ENCODE data around the gene TMEM248. TPM values are rescaled to one million over a fixed set of nuclear protein-coding genes. Genes with fewer than 3 reads are reported as not detected.
"Not testable (repeated sequence)": the region's sequence is repeated elsewhere in the genome, so short reads cannot be mapped to it uniquely, and the experiment has no call there.

Gene TMEM248
- total and polyA plus RNA-seq, 2 of the 8 experiments (the other 6 are each of a cell fraction or from before 2014, with no cell fraction given): 63.6 to 126 TPM

DNA sequence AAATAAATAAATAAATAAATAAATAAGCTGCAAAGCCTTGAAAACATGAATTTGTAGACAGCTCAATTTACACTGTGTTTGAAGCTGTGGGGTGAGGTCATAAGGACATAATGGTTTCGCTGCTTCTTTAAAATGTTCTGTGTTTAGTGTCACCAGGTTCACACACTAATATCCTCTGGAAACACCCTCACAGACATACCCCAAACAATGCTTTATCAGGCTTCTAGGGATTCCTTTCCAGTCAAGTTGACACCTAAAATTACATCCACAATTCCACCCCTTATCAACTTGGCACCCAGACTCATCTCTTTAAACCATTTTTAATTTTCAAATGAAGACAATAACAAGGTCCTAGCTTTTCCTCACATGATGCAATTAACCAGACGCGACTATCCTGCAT is 68.5 kb downstream of the TMEM248 start:
- H2BK5ac ChIP-seq (ENCODE audit: low read depth, low read length); H3K27me3 ChIP-seq (replicated peaks in 1 of 4; ENCODE audit: control insufficient read depth in 3 of 4, extremely low read depth in 1 of 4, insufficient read depth in 3 of 4, low read length in 3 of 4); H2BK15ac ChIP-seq (ENCODE audit: low read length); POLR2A ChIA-PET (ENCODE audit: partially characterized antibody); H3K4me2 ChIP-seq (ENCODE audit: insufficient read depth in 1 of 2, low read depth in 2 of 2, low read length in 2 of 2); H3K27ac ChIP-seq (ENCODE audit: low read depth, low read length); H2AK5ac ChIP-seq (ENCODE audit: low read depth, low read length); H3K4me3 ChIP-seq (ENCODE audit: extremely low read depth in 1 of 4, insufficient read depth in 2 of 4, low read depth in 3 of 4, low read length in 4 of 4); H2BK12ac ChIP-seq (ENCODE audit: low read depth, low read length); H3K23me2 ChIP-seq (ENCODE audit: low read depth, low read length); H2BK20ac ChIP-seq (ENCODE audit: low read length); H3K18ac ChIP-seq (ENCODE audit: extremely low read depth, low read length); H3K9ac ChIP-seq (replicated peaks in 1 of 4; ENCODE audit: extremely low read depth in 1 of 4, low read depth in 3 of 4, low read length in 3 of 4); H4K91ac ChIP-seq (replicated peaks; ENCODE audit: insufficient read length, low read length); H4K5ac ChIP-seq (ENCODE audit: insufficient read length, low read depth, low read length); H2BK120ac ChIP-seq (replicated peaks; ENCODE audit: low read depth, low read length); H3K9me3 ChIP-seq (ENCODE audit: insufficient read depth in 2 of 2, low read depth in 1 of 2, low read length in 1 of 2); H3K23ac ChIP-seq (ENCODE audit: insufficient read length); H4K20me1 ChIP-seq (replicated peaks in 1 of 2; ENCODE audit: control insufficient read depth in 1 of 2, insufficient read depth in 2 of 2, low read length in 2 of 2); H3K79me1 ChIP-seq (ENCODE audit: low read depth, low read length); H3K4ac ChIP-seq (replicated peaks; ENCODE audit: insufficient read length, low read depth, low read length); H3K4me1 ChIP-seq (replicated peaks in 1 of 4; ENCODE audit: control insufficient read depth in 3 of 4, insufficient read depth in 4 of 4, low read length in 3 of 4); H3K56ac ChIP-seq (replicated peaks; ENCODE audit: insufficient read length, low read depth, low read length); H3K14ac ChIP-seq (ENCODE audit: insufficient read length); H2AFZ ChIP-seq (ENCODE audit: low read length); H3K79me2 ChIP-seq (ENCODE audit: control insufficient read depth in 1 of 2, insufficient read depth in 2 of 2, low read length in 2 of 2); DNase-seq (ENCODE audit: low read depth in 1 of 2, low spot score in 2 of 2); H4K8ac ChIP-seq (ENCODE audit: extremely low read depth, insufficient read depth, low read length): not testable (repeated sequence)
- H3K36me3 ChIP-seq (ENCODE audit: control insufficient read depth in 2 of 4, insufficient read depth in 4 of 4, low read length in 3 of 4): peaks cover 0 to 18% (median 6%) of the 10 kb centered on the region in 4 experiments; a peak in 5 of 8 replicates
- WGBS, 2 experiments (ENCODE audit: extremely low coverage in 1 of 2, insufficient coverage in 1 of 2, insufficient read length in 1 of 2, insufficient replicate concordance in 2 of 2, low coverage in 1 of 2, low lambda C conversion rate in 2 of 2, missing lambda C conversion rate in 1 of 2): 96% methylated on average over 1 of the region's 3 CpGs; no CpG with 5 or more reads in 1 of the 2 experiments
- CTCF ChIA-PET (ENCODE audit: partially characterized antibody): interaction anchor here (0.8 kb wide), 1 partner anchor 12 kb away, joined by 3 read pairs; no protein-coding TSS in a partner anchor
- FAIRE-seq: peak; percentile 71

DNA sequence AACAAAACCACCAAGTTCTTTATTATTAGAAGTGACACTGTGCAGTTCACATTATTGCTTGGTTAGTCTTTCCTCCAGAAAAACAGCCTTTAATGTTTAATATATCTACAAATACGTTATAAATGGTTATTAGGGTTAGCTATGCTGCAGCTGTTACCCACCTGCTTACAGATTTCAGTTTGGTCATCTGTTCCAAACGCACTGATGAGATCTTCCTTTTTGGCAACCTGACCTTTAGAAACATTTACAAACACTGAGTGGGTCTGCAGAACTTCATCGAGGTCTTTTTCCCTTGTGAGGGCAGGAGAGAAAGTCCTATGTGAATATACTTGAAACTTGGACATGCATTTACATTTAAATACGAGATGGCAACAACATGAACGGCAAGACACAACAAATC is 73.0 kb downstream of the TMEM248 start:
- H4K5ac ChIP-seq (ENCODE audit: insufficient read length, low read depth, low read length); H2BK15ac ChIP-seq (ENCODE audit: low read length); H3K18ac ChIP-seq (ENCODE audit: extremely low read depth, low read length); CTCF ChIA-PET (ENCODE audit: partially characterized antibody); H4K91ac ChIP-seq (replicated peaks; ENCODE audit: insufficient read length, low read length); H2BK20ac ChIP-seq (ENCODE audit: low read length); H3K27me3 ChIP-seq (replicated peaks in 1 of 4; ENCODE audit: control insufficient read depth in 3 of 4, extremely low read depth in 1 of 4, insufficient read depth in 3 of 4, low read length in 3 of 4); H3K4ac ChIP-seq (replicated peaks; ENCODE audit: insufficient read length, low read depth, low read length); H3K23me2 ChIP-seq (ENCODE audit: low read depth, low read length); H3K9ac ChIP-seq (replicated peaks in 1 of 4; ENCODE audit: extremely low read depth in 1 of 4, low read depth in 3 of 4, low read length in 3 of 4); H3K14ac ChIP-seq (ENCODE audit: insufficient read length); H3K27ac ChIP-seq (ENCODE audit: low read depth, low read length); FAIRE-seq; H4K20me1 ChIP-seq (replicated peaks in 1 of 2; ENCODE audit: control insufficient read depth in 1 of 2, insufficient read depth in 2 of 2, low read length in 2 of 2); H3K9me3 ChIP-seq (ENCODE audit: insufficient read depth in 2 of 2, low read depth in 1 of 2, low read length in 1 of 2); H3K23ac ChIP-seq (ENCODE audit: insufficient read length); H3K79me1 ChIP-seq (ENCODE audit: low read depth, low read length); H3K56ac ChIP-seq (replicated peaks; ENCODE audit: insufficient read length, low read depth, low read length); H2BK5ac ChIP-seq (ENCODE audit: low read depth, low read length); H3K4me1 ChIP-seq (replicated peaks in 1 of 4; ENCODE audit: control insufficient read depth in 3 of 4, insufficient read depth in 4 of 4, low read length in 3 of 4); H2BK12ac ChIP-seq (ENCODE audit: low read depth, low read length); H3K79me2 ChIP-seq (ENCODE audit: control insufficient read depth in 1 of 2, insufficient read depth in 2 of 2, low read length in 2 of 2); H4K8ac ChIP-seq (ENCODE audit: extremely low read depth, insufficient read depth, low read length); H2AK5ac ChIP-seq (ENCODE audit: low read depth, low read length); H2BK120ac ChIP-seq (replicated peaks; ENCODE audit: low read depth, low read length); DNase-seq (ENCODE audit: low read depth in 1 of 2, low spot score in 2 of 2); H2AFZ ChIP-seq (ENCODE audit: low read length): not testable (repeated sequence)
- Histone ChIP-seq H3K36me3 (ENCODE audit: control insufficient read depth in 2 of 4, insufficient read depth in 4 of 4, low read length in 3 of 4) (peaks cover 0 to 17% (median 4%) of the 10 kb centered on the region in 4 experiments; a peak in 3 of 8 replicates), H3K4me2 (ENCODE audit: insufficient read depth in 1 of 2, low read depth in 2 of 2, low read length in 2 of 2) (peak overlapping the region; percentile 57 to 60; a peak in 2 of 4 replicates), H3K4me3 (ENCODE audit: extremely low read depth in 1 of 4, insufficient read depth in 2 of 4, low read depth in 3 of 4, low read length in 4 of 4) (peak overlapping the region in 3 of 4 experiments; percentile 64 to 69 (median 68); a peak in 3 of 8 replicates)
- WGBS, 2 experiments (ENCODE audit: extremely low coverage in 1 of 2, insufficient coverage in 1 of 2, insufficient read length in 1 of 2, insufficient replicate concordance in 2 of 2, low coverage in 1 of 2, low lambda C conversion rate in 2 of 2, missing lambda C conversion rate in 1 of 2): 90% methylated on average over 5 of the region's 5 CpGs; no CpG with 5 or more reads in 1 of the 2 experiments
- POLR2A ChIA-PET (ENCODE audit: partially characterized antibody): interaction anchor here (1.6 kb wide), 1 partner anchor 148 kb away, joined by 3 read pairs; no protein-coding TSS in a partner anchor

All from H1 (cell line).